ENCODE results near the gene TIMM22. TPM values are rescaled to one million over a fixed set of nuclear protein-coding genes. Genes with fewer than 3 reads are reported as not detected.

Gene TIMM22
- total and polyA plus RNA-seq, 2 of the 13 experiments (the other 11 are each of a cell fraction or from before 2014, with no cell fraction given) = 6.2 to 15.5 TPM

DNA sequence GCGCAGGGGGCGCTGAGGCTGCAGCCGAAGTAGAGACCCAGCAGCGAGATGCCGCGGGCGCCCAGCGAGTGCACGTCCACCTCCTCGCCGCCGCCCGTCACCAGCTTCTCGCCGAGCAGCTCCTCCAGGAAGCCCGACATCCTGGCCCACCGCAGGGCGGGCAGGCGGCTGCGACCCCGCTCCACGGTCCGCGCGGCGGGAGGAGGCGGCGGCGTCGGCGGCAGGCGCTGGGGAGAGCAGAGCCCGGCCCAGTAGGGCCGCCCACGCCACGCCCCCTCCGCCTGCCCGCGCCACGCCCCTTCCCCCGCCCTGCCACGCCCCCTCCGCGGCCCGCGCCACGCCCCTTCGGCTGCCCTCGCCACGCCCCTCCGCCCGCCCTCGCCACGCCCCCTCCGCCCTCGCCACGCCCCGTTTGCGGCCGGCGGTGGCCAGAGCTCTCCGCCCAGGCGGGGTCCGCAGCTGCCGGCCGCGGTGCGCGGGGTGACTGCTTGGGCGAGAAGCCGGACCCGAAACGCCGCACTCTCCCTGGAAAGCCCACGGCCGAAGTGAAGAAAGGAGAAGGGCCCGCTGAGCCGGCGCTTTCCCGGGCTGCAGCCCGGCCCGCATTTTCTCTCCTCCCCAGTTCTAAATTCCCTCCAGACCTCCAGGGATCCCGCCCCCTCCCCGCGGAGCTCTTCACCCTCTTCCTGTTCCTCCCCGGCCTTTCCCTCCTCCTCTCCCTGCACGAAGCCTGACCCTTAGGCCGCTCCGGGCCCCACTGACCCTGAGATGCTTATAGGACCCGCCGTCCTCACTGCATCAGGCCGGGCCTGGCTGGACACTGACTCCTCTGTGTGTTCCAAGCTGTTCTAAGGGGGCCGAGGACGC, 17.2 kb upstream of the TIMM22 start, which contains the start of gene NXN (continued):
- TF ChIP-seq, protein P1, sequence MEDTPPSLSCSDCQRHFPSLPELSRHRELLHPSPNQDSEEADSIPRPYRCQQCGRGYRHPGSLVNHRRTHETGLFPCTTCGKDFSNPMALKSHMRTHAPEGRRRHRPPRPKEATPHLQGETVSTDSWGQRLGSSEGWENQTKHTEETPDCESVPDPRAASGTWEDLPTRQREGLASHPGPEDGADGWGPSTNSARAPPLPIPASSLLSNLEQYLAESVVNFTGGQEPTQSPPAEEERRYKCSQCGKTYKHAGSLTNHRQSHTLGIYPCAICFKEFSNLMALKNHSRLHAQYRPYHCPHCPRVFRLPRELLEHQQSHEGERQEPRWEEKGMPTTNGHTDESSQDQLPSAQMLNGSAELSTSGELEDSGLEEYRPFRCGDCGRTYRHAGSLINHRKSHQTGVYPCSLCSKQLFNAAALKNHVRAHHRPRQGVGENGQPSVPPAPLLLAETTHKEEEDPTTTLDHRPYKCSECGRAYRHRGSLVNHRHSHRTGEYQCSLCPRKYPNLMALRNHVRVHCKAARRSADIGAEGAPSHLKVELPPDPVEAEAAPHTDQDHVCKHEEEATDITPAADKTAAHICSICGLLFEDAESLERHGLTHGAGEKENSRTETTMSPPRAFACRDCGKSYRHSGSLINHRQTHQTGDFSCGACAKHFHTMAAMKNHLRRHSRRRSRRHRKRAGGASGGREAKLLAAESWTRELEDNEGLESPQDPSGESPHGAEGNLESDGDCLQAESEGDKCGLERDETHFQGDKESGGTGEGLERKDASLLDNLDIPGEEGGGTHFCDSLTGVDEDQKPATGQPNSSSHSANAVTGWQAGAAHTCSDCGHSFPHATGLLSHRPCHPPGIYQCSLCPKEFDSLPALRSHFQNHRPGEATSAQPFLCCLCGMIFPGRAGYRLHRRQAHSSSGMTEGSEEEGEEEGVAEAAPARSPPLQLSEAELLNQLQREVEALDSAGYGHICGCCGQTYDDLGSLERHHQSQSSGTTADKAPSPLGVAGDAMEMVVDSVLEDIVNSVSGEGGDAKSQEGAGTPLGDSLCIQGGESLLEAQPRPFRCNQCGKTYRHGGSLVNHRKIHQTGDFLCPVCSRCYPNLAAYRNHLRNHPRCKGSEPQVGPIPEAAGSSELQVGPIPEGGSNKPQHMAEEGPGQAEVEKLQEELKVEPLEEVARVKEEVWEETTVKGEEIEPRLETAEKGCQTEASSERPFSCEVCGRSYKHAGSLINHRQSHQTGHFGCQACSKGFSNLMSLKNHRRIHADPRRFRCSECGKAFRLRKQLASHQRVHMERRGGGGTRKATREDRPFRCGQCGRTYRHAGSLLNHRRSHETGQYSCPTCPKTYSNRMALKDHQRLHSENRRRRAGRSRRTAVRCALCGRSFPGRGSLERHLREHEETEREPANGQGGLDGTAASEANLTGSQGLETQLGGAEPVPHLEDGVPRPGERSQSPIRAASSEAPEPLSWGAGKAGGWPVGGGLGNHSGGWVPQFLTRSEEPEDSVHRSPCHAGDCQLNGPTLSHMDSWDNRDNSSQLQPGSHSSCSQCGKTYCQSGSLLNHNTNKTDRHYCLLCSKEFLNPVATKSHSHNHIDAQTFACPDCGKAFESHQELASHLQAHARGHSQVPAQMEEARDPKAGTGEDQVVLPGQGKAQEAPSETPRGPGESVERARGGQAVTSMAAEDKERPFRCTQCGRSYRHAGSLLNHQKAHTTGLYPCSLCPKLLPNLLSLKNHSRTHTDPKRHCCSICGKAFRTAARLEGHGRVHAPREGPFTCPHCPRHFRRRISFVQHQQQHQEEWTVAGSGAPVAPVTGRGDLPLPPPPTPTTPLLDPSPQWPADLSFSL (CRISPR knock-in tag; IDR thresholded peaks at IDR 0.05) = no peak
- peak; percentile 77; the same call in 1 of the 2 replicates for TF ChIP-seq SIN3A (IDR thresholded peaks at IDR 0.05; ENCODE audit: borderline replicate concordance, low read depth, low read length)
- TF ChIP-seq ZNF260 (CRISPR knock-in tag; IDR thresholded peaks at IDR 0.05; ENCODE audit: borderline replicate concordance, low read depth) = no peak
- no peak for TF ChIP-seq MED8 (CRISPR knock-in tag; IDR thresholded peaks at IDR 0.05; ENCODE audit: insufficient replicate concordance)
- TF ChIP-seq ZBTB3 (CRISPR knock-in tag; IDR thresholded peaks at IDR 0.05; ENCODE audit: borderline replicate concordance, low read depth) = no peak
- TF ChIP-seq ZNF256 (CRISPR knock-in tag; conservative IDR thresholded peaks at IDR 0.05) = no peak
- TF ChIP-seq MIER3 (CRISPR knock-in tag; IDR thresholded peaks at IDR 0.05; ENCODE audit: borderline replicate concordance) = no peak
- TF ChIP-seq IKZF1 (IDR thresholded peaks at IDR 0.05) = no peak
- no peak for TF ChIP-seq ZNF672 (CRISPR knock-in tag; IDR thresholded peaks at IDR 0.05)
- TF ChIP-seq, protein P2, sequence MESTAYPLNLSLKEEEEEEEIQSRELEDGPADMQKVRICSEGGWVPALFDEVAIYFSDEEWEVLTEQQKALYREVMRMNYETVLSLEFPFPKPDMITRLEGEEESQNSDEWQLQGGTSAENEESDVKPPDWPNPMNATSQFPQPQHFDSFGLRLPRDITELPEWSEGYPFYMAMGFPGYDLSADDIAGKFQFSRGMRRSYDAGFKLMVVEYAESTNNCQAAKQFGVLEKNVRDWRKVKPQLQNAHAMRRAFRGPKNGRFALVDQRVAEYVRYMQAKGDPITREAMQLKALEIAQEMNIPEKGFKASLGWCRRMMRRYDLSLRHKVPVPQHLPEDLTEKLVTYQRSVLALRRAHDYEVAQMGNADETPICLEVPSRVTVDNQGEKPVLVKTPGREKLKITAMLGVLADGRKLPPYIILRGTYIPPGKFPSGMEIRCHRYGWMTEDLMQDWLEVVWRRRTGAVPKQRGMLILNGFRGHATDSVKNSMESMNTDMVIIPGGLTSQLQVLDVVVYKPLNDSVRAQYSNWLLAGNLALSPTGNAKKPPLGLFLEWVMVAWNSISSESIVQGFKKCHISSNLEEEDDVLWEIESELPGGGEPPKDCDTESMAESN (CRISPR knock-in tag; conservative IDR thresholded peaks at IDR 0.05) = 0 out of 2 replicates have a peak, but pooled peaks have one; percentile 17
- peak; percentile 49 for TF ChIP-seq MEIS2 (CRISPR knock-in tag; IDR thresholded peaks at IDR 0.05)
- no peak for TF ChIP-seq ELF1 (CRISPR knock-in tag; IDR thresholded peaks at IDR 0.05)
- TF ChIP-seq, protein P3, sequence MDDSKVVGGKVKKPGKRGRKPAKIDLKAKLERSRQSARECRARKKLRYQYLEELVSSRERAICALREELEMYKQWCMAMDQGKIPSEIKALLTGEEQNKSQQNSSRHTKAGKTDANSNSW (CRISPR knock-in tag; IDR thresholded peaks at IDR 0.05; ENCODE audit: borderline replicate concordance) = no peak
- TF ChIP-seq, protein P4, sequence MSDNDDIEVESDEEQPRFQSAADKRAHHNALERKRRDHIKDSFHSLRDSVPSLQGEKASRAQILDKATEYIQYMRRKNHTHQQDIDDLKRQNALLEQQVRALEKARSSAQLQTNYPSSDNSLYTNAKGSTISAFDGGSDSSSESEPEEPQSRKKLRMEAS (IDR thresholded peaks at IDR 0.05) = peak; percentile 56
- TF ChIP-seq ZNF768 (CRISPR knock-in tag; IDR thresholded peaks at IDR 0.05) = 0 out of 2 replicates have a peak, but pooled peaks have one; percentile 12
- TF ChIP-seq TBP (CRISPR knock-in tag; IDR thresholded peaks at IDR 0.05) = no peak
- TF ChIP-seq HDAC1 (CRISPR knock-in tag; IDR thresholded peaks at IDR 0.05) = no peak; the same call in 1 of the 2 replicates
- TF ChIP-seq RARA (CRISPR knock-in tag; IDR thresholded peaks at IDR 0.05) = peak; percentile 28; the same call in 1 of the 2 replicates
- TF ChIP-seq ZNF33B (CRISPR knock-in tag; IDR thresholded peaks at IDR 0.05) = no peak
- TF ChIP-seq AGO1 (IDR thresholded peaks at IDR 0.05; ENCODE audit: low read depth, low read length, poor library complexity, severe bottlenecking) = no peak
- TF ChIP-seq HDAC2 (CRISPR knock-in tag; IDR thresholded peaks at IDR 0.05) = no peak
